ENCODE measurements around the gene PKNOX2.

Gene PKNOX2

DNA sequence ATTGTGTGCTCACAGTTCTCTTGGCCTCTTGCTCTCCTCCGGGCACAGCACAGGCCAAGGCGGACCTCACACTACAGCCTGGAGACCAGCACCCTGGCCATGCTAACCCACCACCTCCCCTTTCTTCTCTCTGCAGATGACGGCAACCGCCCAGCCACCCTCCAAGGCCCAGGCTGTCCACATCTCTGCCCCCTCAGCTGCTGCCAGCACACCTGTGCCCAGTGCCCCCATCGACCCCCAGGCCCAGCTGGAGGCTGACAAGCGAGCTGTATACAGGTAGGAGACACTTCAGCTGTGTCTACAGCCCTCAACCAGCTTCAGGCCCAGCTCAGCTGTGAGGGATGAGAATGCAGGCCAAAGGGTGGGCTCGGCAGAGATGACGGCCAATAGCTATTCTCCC is 203.2 kb downstream of the PKNOX2 start:
- no peaks in the 10 kb centered on the region for H3K27me3 ChIP-seq (ENCODE audit: insufficient read depth, low read length)
- no peak overlapping the region for H3K14ac ChIP-seq (ENCODE audit: low read length)
- no peak overlapping the region for H2BK120ac ChIP-seq (ENCODE audit: insufficient read depth, low read length, poor library complexity)
- peaks cover 5% of the 10 kb centered on the region in 2 experiments for H3K4me1 ChIP-seq (ENCODE audit: control insufficient read depth in 1 of 2, insufficient read depth in 2 of 2, low read length in 2 of 2)
- no peaks in the 10 kb centered on the region for H3K9me3 ChIP-seq (ENCODE audit: insufficient read depth, low read depth, low read length)
- H3K18ac ChIP-seq (ENCODE audit: low read length), result no peak overlapping the region
- no peak overlapping the region for H4K91ac ChIP-seq (ENCODE audit: low read depth, low read length)
- H3K4me2 ChIP-seq (ENCODE audit: low read length), result no peak overlapping the region
- H2AFZ ChIP-seq (ENCODE audit: insufficient read depth, low read length, poor library complexity), result no peak overlapping the region
- H3K36me3 ChIP-seq (ENCODE audit: control insufficient read depth in 1 of 2, insufficient read depth in 2 of 2, low read length in 2 of 2), result no peaks in the 10 kb centered on the region
- H3K9ac ChIP-seq (ENCODE audit: low read length), result no peak overlapping the region
- no peaks in the 10 kb centered on the region for H3K79me2 ChIP-seq (ENCODE audit: control insufficient read depth, insufficient read depth, low read length, poor library complexity)
- H2AK5ac ChIP-seq (ENCODE audit: low read length), result no peak overlapping the region
- H3K79me1 ChIP-seq (ENCODE audit: low read length), result no peaks in the 10 kb centered on the region
- H2BK12ac ChIP-seq (ENCODE audit: low read length), result no peak overlapping the region
- no CpG with 5 or more reads among the region's 8 CpGs for WGBS (ENCODE audit: extremely low coverage, insufficient coverage, insufficient read length)
- no peak overlapping the region for H4K12ac ChIP-seq (ENCODE audit: low read depth, low read length)
- no peak overlapping the region for H2BK5ac ChIP-seq (ENCODE audit: low read depth, low read length, poor library complexity)
- H3K23ac ChIP-seq (ENCODE audit: low read length), result no peak overlapping the region
- H3K4me3 ChIP-seq (ENCODE audit: low read depth, low read length), result no peak overlapping the region
- H3K4ac ChIP-seq (ENCODE audit: low read depth, low read length), result no peak overlapping the region
- DNase-seq, result no peak
- no peak overlapping the region for H3K27ac ChIP-seq (ENCODE audit: low read depth, low read length)
- no peak overlapping the region for H4K8ac ChIP-seq (ENCODE audit: low read depth, low read length)

DNA sequence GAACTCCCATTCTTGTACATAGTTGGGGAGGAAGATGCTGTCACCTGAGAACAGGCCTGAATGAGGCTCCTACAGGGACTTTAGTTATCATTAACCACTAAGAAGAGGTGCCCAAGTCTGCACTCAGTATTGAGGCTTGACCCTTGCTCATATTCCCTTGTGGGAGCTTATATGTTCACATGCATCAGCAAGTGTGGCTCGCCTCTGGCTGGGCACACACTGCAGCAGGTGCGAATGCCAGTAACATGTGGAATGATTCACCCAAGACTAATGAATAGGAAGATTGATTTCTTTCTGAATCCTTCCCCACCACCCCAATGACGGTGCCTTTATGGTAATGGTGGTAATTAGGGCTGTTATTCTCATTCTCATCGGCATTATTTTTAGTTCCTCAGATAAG is 204.2 kb downstream of the PKNOX2 start:
- no CpG with 5 or more reads among the region's 4 CpGs for WGBS (ENCODE audit: extremely low coverage, insufficient coverage, insufficient read length)
- H3K9ac ChIP-seq (ENCODE audit: low read length), result no peak overlapping the region
- no peaks in the 10 kb centered on the region for H3K79me2 ChIP-seq (ENCODE audit: control insufficient read depth, insufficient read depth, low read length, poor library complexity)
- H2BK12ac ChIP-seq (ENCODE audit: low read length), result no peak overlapping the region
- no peaks in the 10 kb centered on the region for H3K79me1 ChIP-seq (ENCODE audit: low read length)
- no peak overlapping the region for H3K23ac ChIP-seq (ENCODE audit: low read length)
- no peak overlapping the region for H4K91ac ChIP-seq (ENCODE audit: low read depth, low read length)
- no peak overlapping the region for H3K18ac ChIP-seq (ENCODE audit: low read length)
- no peak for DNase-seq
- no peak overlapping the region for H3K4ac ChIP-seq (ENCODE audit: low read depth, low read length)
- H3K27me3 ChIP-seq (ENCODE audit: insufficient read depth, low read length), result no peaks in the 10 kb centered on the region
- H2BK5ac ChIP-seq (ENCODE audit: low read depth, low read length, poor library complexity), result no peak overlapping the region
- H3K14ac ChIP-seq (ENCODE audit: low read length), result no peak overlapping the region
- H3K36me3 ChIP-seq (ENCODE audit: control insufficient read depth in 1 of 2, insufficient read depth in 2 of 2, low read length in 2 of 2), result no peaks in the 10 kb centered on the region
- H3K4me1 ChIP-seq (ENCODE audit: control insufficient read depth in 1 of 2, insufficient read depth in 2 of 2, low read length in 2 of 2), result peaks cover 5% of the 10 kb centered on the region in 2 experiments
- no peak overlapping the region for H4K8ac ChIP-seq (ENCODE audit: low read depth, low read length)
- no peak overlapping the region for H3K27ac ChIP-seq (ENCODE audit: low read depth, low read length)
- H3K4me2 ChIP-seq (ENCODE audit: low read length), result no peak overlapping the region
- H2BK120ac ChIP-seq (ENCODE audit: insufficient read depth, low read length, poor library complexity), result no peak overlapping the region
- H3K4me3 ChIP-seq (ENCODE audit: low read depth, low read length), result no peak overlapping the region
- H4K12ac ChIP-seq (ENCODE audit: low read depth, low read length), result no peak overlapping the region
- no peaks in the 10 kb centered on the region for H3K9me3 ChIP-seq (ENCODE audit: insufficient read depth, low read depth, low read length)
- no peak overlapping the region for H2AK5ac ChIP-seq (ENCODE audit: low read length)
- no peak overlapping the region for H2AFZ ChIP-seq (ENCODE audit: insufficient read depth, low read length, poor library complexity)

DNA sequence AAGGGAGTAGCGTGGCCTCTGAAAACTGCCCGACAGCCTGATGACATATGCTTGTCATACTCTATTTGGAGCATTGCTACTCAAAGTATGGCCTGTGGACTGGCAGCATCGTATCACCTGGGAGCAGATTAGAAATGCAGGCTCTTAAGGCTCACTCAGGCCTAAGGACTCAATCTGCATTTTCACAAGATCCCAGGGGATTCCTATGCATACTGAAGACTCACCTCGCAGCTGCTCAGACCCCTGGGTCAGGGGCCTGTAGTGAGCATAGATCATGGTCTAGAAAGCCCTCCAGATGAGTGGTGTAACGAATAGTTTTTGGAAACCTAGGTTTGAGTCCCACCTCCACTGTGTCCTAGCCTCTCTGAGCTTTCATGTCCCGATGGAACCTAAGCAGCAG is 205.3 kb downstream of the PKNOX2 start:
- H3K4ac ChIP-seq (ENCODE audit: low read depth, low read length), result no peak overlapping the region
- H3K27ac ChIP-seq (ENCODE audit: low read depth, low read length), result no peak overlapping the region
- no peak overlapping the region for H4K8ac ChIP-seq (ENCODE audit: low read depth, low read length)
- DNase-seq, result no peak
- no peaks in the 10 kb centered on the region for H3K79me2 ChIP-seq (ENCODE audit: control insufficient read depth, insufficient read depth, low read length, poor library complexity)
- H4K91ac ChIP-seq (ENCODE audit: low read depth, low read length), result no peak overlapping the region
- H3K4me1 ChIP-seq (ENCODE audit: control insufficient read depth in 1 of 2, insufficient read depth in 2 of 2, low read length in 2 of 2), result peaks cover 5% of the 10 kb centered on the region in 2 experiments
- no peaks in the 10 kb centered on the region for H3K9me3 ChIP-seq (ENCODE audit: insufficient read depth, low read depth, low read length)
- H3K18ac ChIP-seq (ENCODE audit: low read length), result no peak overlapping the region
- no peak overlapping the region for H2BK12ac ChIP-seq (ENCODE audit: low read length)
- no peaks in the 10 kb centered on the region for H3K79me1 ChIP-seq (ENCODE audit: low read length)
- H3K14ac ChIP-seq (ENCODE audit: low read length), result no peak overlapping the region
- no peak overlapping the region for H2AK5ac ChIP-seq (ENCODE audit: low read length)
- H2BK5ac ChIP-seq (ENCODE audit: low read depth, low read length, poor library complexity), result no peak overlapping the region
- H2BK120ac ChIP-seq (ENCODE audit: insufficient read depth, low read length, poor library complexity), result no peak overlapping the region
- H4K12ac ChIP-seq (ENCODE audit: low read depth, low read length), result no peak overlapping the region
- no CpG with 5 or more reads among the region's 6 CpGs for WGBS (ENCODE audit: extremely low coverage, insufficient coverage, insufficient read length)
- no peak overlapping the region for H2AFZ ChIP-seq (ENCODE audit: insufficient read depth, low read length, poor library complexity)
- H3K4me3 ChIP-seq (ENCODE audit: low read depth, low read length), result no peak overlapping the region
- peak overlapping the region; percentile 38 for H3K9ac ChIP-seq (ENCODE audit: low read length)
- H3K23ac ChIP-seq (ENCODE audit: low read length), result no peak overlapping the region
- no peak overlapping the region for H3K4me2 ChIP-seq (ENCODE audit: low read length)
- H3K27me3 ChIP-seq (ENCODE audit: insufficient read depth, low read length), result no peaks in the 10 kb centered on the region
- no peaks in the 10 kb centered on the region for H3K36me3 ChIP-seq (ENCODE audit: control insufficient read depth in 1 of 2, insufficient read depth in 2 of 2, low read length in 2 of 2)

DNA sequence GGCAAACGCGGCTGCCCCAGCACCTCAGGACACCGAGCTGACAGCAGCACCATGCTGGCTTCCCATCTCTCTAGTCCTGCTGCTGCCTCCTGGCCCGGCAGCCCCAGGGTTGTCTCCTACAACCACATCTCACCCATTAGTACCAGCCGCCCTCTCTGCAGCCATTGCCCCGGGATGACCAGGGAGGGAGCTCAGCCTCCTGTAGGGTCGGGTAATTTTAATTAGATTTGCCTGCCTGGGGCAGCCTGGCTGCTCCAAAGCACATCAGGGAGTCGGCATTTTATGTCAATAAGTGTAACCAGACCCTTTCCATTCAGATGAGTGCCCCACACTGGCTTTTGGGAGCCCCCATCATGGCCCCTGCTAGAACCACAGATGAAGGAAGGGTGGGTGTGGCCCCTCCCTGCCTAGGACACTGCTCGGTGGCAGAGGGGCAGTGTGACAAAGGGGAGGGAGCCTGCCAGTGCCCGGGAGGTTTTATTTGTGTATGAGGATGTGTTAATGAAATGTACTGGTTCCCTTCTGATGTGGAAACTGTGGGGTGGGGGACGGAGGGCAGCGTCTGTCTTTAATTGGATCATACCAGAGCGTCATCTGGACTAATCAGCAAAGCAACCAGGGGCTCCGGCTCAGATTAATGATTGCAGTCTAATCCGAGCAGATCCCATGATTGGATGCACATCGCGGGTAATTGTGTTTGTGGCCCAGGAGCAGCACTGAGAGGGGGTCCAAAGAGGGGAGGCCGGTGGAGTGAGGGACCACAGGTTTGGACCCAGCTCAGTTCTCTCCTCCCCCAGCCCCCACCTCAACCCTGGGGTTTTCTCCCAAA is 206.2 kb downstream of the PKNOX2 start:
- Histone ChIP-seq H3K79me2 (ENCODE audit: control insufficient read depth, insufficient read depth, low read length, poor library complexity) (no peaks in the 10 kb centered on the region), H3K36me3 (ENCODE audit: control insufficient read depth in 1 of 2, insufficient read depth in 2 of 2, low read length in 2 of 2) (no peaks in the 10 kb centered on the region), H3K27ac (ENCODE audit: low read depth, low read length) (no peak overlapping the region), H3K23ac (ENCODE audit: low read length) (no peak overlapping the region), H3K9ac (ENCODE audit: low read length) (no peak overlapping the region), H3K9me3 (ENCODE audit: insufficient read depth, low read depth, low read length) (no peaks in the 10 kb centered on the region), H2BK120ac (ENCODE audit: insufficient read depth, low read length, poor library complexity) (no peak overlapping the region), H2BK5ac (ENCODE audit: low read depth, low read length, poor library complexity) (no peak overlapping the region), H3K4me1 (ENCODE audit: control insufficient read depth in 1 of 2, insufficient read depth in 2 of 2, low read length in 2 of 2) (peaks cover 5% of the 10 kb centered on the region in 2 experiments), H2AFZ (ENCODE audit: insufficient read depth, low read length, poor library complexity) (no peak overlapping the region), H3K4me2 (ENCODE audit: low read length) (no peak overlapping the region), H3K79me1 (ENCODE audit: low read length) (no peaks in the 10 kb centered on the region), H4K91ac (ENCODE audit: low read depth, low read length) (no peak overlapping the region), H3K18ac (ENCODE audit: low read length) (no peak overlapping the region), H3K14ac (ENCODE audit: low read length) (no peak overlapping the region), H3K4me3 (ENCODE audit: low read depth, low read length) (no peak overlapping the region), H3K27me3 (ENCODE audit: insufficient read depth, low read length) (no peaks in the 10 kb centered on the region), H2AK5ac (ENCODE audit: low read length) (no peak overlapping the region), H4K8ac (ENCODE audit: low read depth, low read length) (no peak overlapping the region), H2BK12ac (ENCODE audit: low read length) (no peak overlapping the region), H3K4ac (ENCODE audit: low read depth, low read length) (no peak overlapping the region), H4K12ac (ENCODE audit: low read depth, low read length) (no peak overlapping the region)
- WGBS (ENCODE audit: extremely low coverage, insufficient coverage, insufficient read length), result no CpG with 5 or more reads among the region's 18 CpGs
- no peak for DNase-seq
